Mesendoderm (in vitro differentiated cells): ENCODE results near the gene SMKR1.

Experiments
- DNase-seq: peaks from one replicate; pipeline ENCODE4 v3.0.0; 2013
- H2AK5ac ChIP-seq: 2 replicates; pipeline ENCODE4 v1.6.1; 2013; ENCODE audit warnings: low read length, inconsistent platforms
- H2BK120ac ChIP-seq: 2 replicates; pipeline ENCODE4 v1.6.1; 2013; ENCODE audit warnings: low read depth, mild to moderate bottlenecking, low read length, moderate library complexity, mixed read lengths
- H2BK15ac ChIP-seq: replicated peaks from 2 replicates; pipeline ENCODE4 v1.6.1; 2013; ENCODE audit warnings: low read depth, mild to moderate bottlenecking, moderate library complexity
- H2BK5ac ChIP-seq: 2 replicates; pipeline ENCODE4 v1.6.1; 2013; ENCODE audit warnings: low read length, inconsistent platforms
- H3K18ac ChIP-seq: 2 replicates; pipeline ENCODE4 v1.6.1; 2013; ENCODE audit warnings: mild to moderate bottlenecking, low read length, mixed read lengths
- H3K23ac ChIP-seq: one replicate; pipeline ENCODE4 v1.6.1; 2013; ENCODE audit warnings: low read length
- H3K27ac ChIP-seq: 2 replicates; pipeline ENCODE4 v1.5.1; 2013; ENCODE audit warnings: low read depth, mild to moderate bottlenecking, inconsistent platforms, low read length, moderate library complexity
- H3K27me3 ChIP-seq: 2 replicates; pipeline ENCODE4 v1.6.1; 2013; ENCODE audit warnings: low read length, control low read depth, mild to moderate bottlenecking, inconsistent platforms; ENCODE audit not compliant: insufficient read depth, poor library complexity
- H3K36me3 ChIP-seq: 2 replicates; pipeline ENCODE4 v1.6.1; 2013; ENCODE audit warnings: low read length, inconsistent platforms; ENCODE audit not compliant: control insufficient read depth, insufficient read depth
- H3K4ac ChIP-seq: one replicate; pipeline ENCODE4 v1.6.1; 2013; ENCODE audit warnings: low read depth, mild to moderate bottlenecking, low read length, moderate library complexity
- H3K4me1 ChIP-seq: 2 replicates; pipeline ENCODE4 v1.6.1; 2013; ENCODE audit warnings: low read depth, low read length, inconsistent platforms; ENCODE audit not compliant: control insufficient read depth
- H3K4me2 ChIP-seq: 2 replicates; pipeline ENCODE4 v1.6.1; 2013; ENCODE audit warnings: low read length
- H3K4me3 ChIP-seq: 2 replicates; pipeline ENCODE4 v1.5.1; 2013; ENCODE audit warnings: mild to moderate bottlenecking, low read length
- H3K56ac ChIP-seq: one replicate; pipeline ENCODE4 v1.6.1; 2013; ENCODE audit warnings: low read length
- H3K79me1 ChIP-seq: 2 replicates; pipeline ENCODE4 v1.6.1; 2013; ENCODE audit warnings: low read length, inconsistent platforms
- H3K79me2 ChIP-seq: 2 replicates; pipeline ENCODE4 v1.6.1; 2013; ENCODE audit warnings: mild to moderate bottlenecking, low read length; ENCODE audit not compliant: control insufficient read depth, insufficient read depth
- H3K9ac ChIP-seq: 2 replicates; pipeline ENCODE4 v1.6.1; 2013; ENCODE audit warnings: low read length, inconsistent platforms
- H4K5ac ChIP-seq: one replicate; pipeline ENCODE4 v1.6.1; 2013; ENCODE audit warnings: low read length
- H4K8ac ChIP-seq: one replicate; pipeline ENCODE4 v1.6.1; 2013; ENCODE audit warnings: low read depth, mild to moderate bottlenecking, control low read depth, low read length, moderate library complexity
- WGBS: extraction: QIAGEN DNeasy Blood & Tissue Kit; methylation state at CpG from one replicate; pipeline ENCODE4 v1.1.7; 2013; ENCODE audit warnings: low lambda C conversion rate, missing lambda C conversion rate; ENCODE audit not compliant: insufficient coverage; ENCODE audit errors: extremely low coverage; 5-methylcytosine and 5-hydroxymethylcytosine counted together

SMKR1 gene

GRCh38 chr7:129457101-129457500 lies 45.2 kb upstream of the SMKR1 start:
- Histone ChIP-seq H3K23ac (no peak overlapping the region), H4K5ac (no peak overlapping the region), H3K27ac (no peak overlapping the region), H3K27me3 (no peaks in the 10 kb centered on the region), H4K8ac (no peak overlapping the region), H3K36me3 (peaks cover 2% of the 10 kb centered on the region), H3K4me1 (peaks cover 20% of the 10 kb centered on the region), H2BK120ac (no peak overlapping the region), H2AK5ac (no peak overlapping the region), H3K4me2 (no peak overlapping the region), H3K79me1 (no peaks in the 10 kb centered on the region), H3K18ac (no peak overlapping the region), H3K4me3 (no peak overlapping the region), H2BK5ac (no peak overlapping the region), H3K9ac (no peak overlapping the region), H3K56ac (no peak overlapping the region), H3K79me2 (no peaks in the 10 kb centered on the region), H2BK15ac (no peak overlapping the region), H3K4ac (no peak overlapping the region)
- WGBS = no CpG with 5 or more reads among the region's 3 CpGs
- no peak for DNase-seq

GRCh38 chr7:129458171-129458570 lies 44.2 kb upstream of the SMKR1 start:
- no peak overlapping the region for H3K4ac ChIP-seq
- no peak overlapping the region for H3K18ac ChIP-seq
- no peak overlapping the region for H2BK120ac ChIP-seq
- H3K79me1 ChIP-seq = no peaks in the 10 kb centered on the region
- H3K27ac ChIP-seq = no peak overlapping the region
- H3K4me2 ChIP-seq = no peak overlapping the region
- no peaks in the 10 kb centered on the region for H3K79me2 ChIP-seq
- no peak overlapping the region for H2BK15ac ChIP-seq
- no peak overlapping the region for H2BK5ac ChIP-seq
- no peak overlapping the region for H4K5ac ChIP-seq
- no peak overlapping the region for H2AK5ac ChIP-seq
- no peak overlapping the region for H3K9ac ChIP-seq
- no peak overlapping the region for H4K8ac ChIP-seq
- H3K27me3 ChIP-seq = no peaks in the 10 kb centered on the region
- DNase-seq = no peak
- no CpG with 5 or more reads among the region's 5 CpGs for WGBS
- no peak overlapping the region for H3K56ac ChIP-seq
- peaks cover 14% of the 10 kb centered on the region for H3K4me1 ChIP-seq
- H3K36me3 ChIP-seq = peaks cover 5% of the 10 kb centered on the region
- H3K4me3 ChIP-seq = no peak overlapping the region
- no peak overlapping the region for H3K23ac ChIP-seq

- Histone ChIP-seq H3K4ac (no peak overlapping the region), H2BK15ac (no peak overlapping the region), H3K4me1 (no peaks in the 10 kb centered on the region), H3K79me1 (no peaks in the 10 kb centered on the region), H3K27ac (no peak overlapping the region), H3K27me3 (no peaks in the 10 kb centered on the region), H2BK5ac (no peak overlapping the region), H2BK120ac (no peak overlapping the region), H2AK5ac (no peak overlapping the region), H4K8ac (no peak overlapping the region), H3K23ac (no peak overlapping the region), H3K9ac (no peak overlapping the region), H3K4me2 (no peak overlapping the region), H4K5ac (no peak overlapping the region), H3K79me2 (no peaks in the 10 kb centered on the region), H3K56ac (no peak overlapping the region), H3K36me3 (peaks cover 7% of the 10 kb centered on the region), H3K18ac (no peak overlapping the region), H3K4me3 (no peak overlapping the region)
- no CpG with 5 or more reads among the region's 2 CpGs for WGBS
- DNase-seq = no peak
Measured at GRCh38 chr7:129461809-129462208, 40.5 kb upstream of the SMKR1 start.

GRCh38 chr7:129462420-129462819 lies 39.9 kb upstream of the SMKR1 start:
- no CpG with 5 or more reads among the region's 1 CpG for WGBS

GRCh38 chr7:129464194-129464593 lies 38.1 kb upstream of the SMKR1 start:
- Histone ChIP-seq H2BK15ac (no peak overlapping the region), H3K79me1 (no peaks in the 10 kb centered on the region), H3K4me1 (no peaks in the 10 kb centered on the region), H3K4ac (no peak overlapping the region), H3K56ac (no peak overlapping the region), H2BK120ac (no peak overlapping the region), H3K27ac (no peak overlapping the region), H3K9ac (no peak overlapping the region), H3K27me3 (no peaks in the 10 kb centered on the region), H3K79me2 (no peaks in the 10 kb centered on the region), H3K23ac (no peak overlapping the region), H3K18ac (no peak overlapping the region), H2BK5ac (no peak overlapping the region), H3K36me3 (peaks cover 5% of the 10 kb centered on the region), H3K4me2 (no peak overlapping the region), H4K8ac (no peak overlapping the region), H4K5ac (no peak overlapping the region), H2AK5ac (no peak overlapping the region), H3K4me3 (no peak overlapping the region)
- no CpG with 5 or more reads among the region's 4 CpGs for WGBS
- DNase-seq = no peak

More at GRCh38 chr7:129462420-129462819, 39.9 kb upstream of the SMKR1 start:
- no peaks in the 10 kb centered on the region for H3K27me3 ChIP-seq
- H3K18ac ChIP-seq = no peak overlapping the region
- H3K9ac ChIP-seq = no peak overlapping the region
- H3K36me3 ChIP-seq = peaks cover 5% of the 10 kb centered on the region
- H3K4me1 ChIP-seq = no peaks in the 10 kb centered on the region
- DNase-seq = no peak
- no peak overlapping the region for H2BK5ac ChIP-seq
- no peak overlapping the region for H3K4ac ChIP-seq
- H3K79me2 ChIP-seq = no peaks in the 10 kb centered on the region
- H2AK5ac ChIP-seq = no peak overlapping the region
- H4K5ac ChIP-seq = no peak overlapping the region
- H3K4me2 ChIP-seq = no peak overlapping the region
- no peak overlapping the region for H3K56ac ChIP-seq
- no peak overlapping the region for H3K27ac ChIP-seq
- no peaks in the 10 kb centered on the region for H3K79me1 ChIP-seq
- H4K8ac ChIP-seq = no peak overlapping the region
- no peak overlapping the region for H2BK120ac ChIP-seq
- H3K4me3 ChIP-seq = no peak overlapping the region
- H2BK15ac ChIP-seq = no peak overlapping the region
- H3K23ac ChIP-seq = no peak overlapping the region

- Histone ChIP-seq H3K79me1 (no peaks in the 10 kb centered on the region), H4K5ac (no peak overlapping the region), H3K18ac (no peak overlapping the region), H3K79me2 (no peaks in the 10 kb centered on the region), H3K4me1 (no peaks in the 10 kb centered on the region), H3K4me3 (no peak overlapping the region), H2AK5ac (no peak overlapping the region), H2BK5ac (no peak overlapping the region), H3K9ac (no peak overlapping the region), H3K27me3 (no peaks in the 10 kb centered on the region), H3K56ac (no peak overlapping the region), H3K4ac (no peak overlapping the region), H3K36me3 (peaks cover 5% of the 10 kb centered on the region), H3K27ac (no peak overlapping the region), H2BK15ac (no peak overlapping the region), H3K23ac (no peak overlapping the region), H4K8ac (no peak overlapping the region), H2BK120ac (no peak overlapping the region), H3K4me2 (no peak overlapping the region)
- no CpG with 5 or more reads among the region's 2 CpGs for WGBS
- DNase-seq = peak; percentile 48
Measured at GRCh38 chr7:129465080-129465479, 37.3 kb upstream of the SMKR1 start.
